HepG2 (cell line): ENCODE measurements around the gene DRC3. TPM values are rescaled to one million over a fixed set of nuclear protein-coding genes. Genes with fewer than 3 reads are reported as not detected.

Experiments used
- CBX2 ChIP-seq, 2 experiments: fragments of 200-600 bp in 1 of 2; sonication (generic); formaldehyde crosslinking in 1 of 2; IDR thresholded peaks; 2 replicates each; pipeline versions ENCODE4 v1.7.0 to v1.8.1; 2018 to 2022; ENCODE audit warnings: low read depth in 2 of 2, low read length in 1 of 2, mild to moderate bottlenecking in 1 of 2, missing genetic modification reagents in 1 of 2
- CC2D1A ChIP-seq: sonication (generic); formaldehyde crosslinking; IDR thresholded peaks from 2 replicates; pipeline ENCODE4 v1.8.1; 2023; ENCODE audit warnings: mild to moderate bottlenecking, missing genetic modification reagents
- CREB3 ChIP-seq: sonication (generic); formaldehyde crosslinking; IDR thresholded peaks from 2 replicates; pipeline ENCODE4 v1.5.0; 2020; ENCODE audit warnings: missing genetic modification reagents
- EHMT2 ChIP-seq: fragments of 200-600 bp; sonication (generic); IDR thresholded peaks from 2 replicates; pipeline ENCODE4 v1.7.0; 2017; ENCODE audit warnings: antibody characterized with exemption, low read depth, low read length, borderline replicate concordance
- KMT2B ChIP-seq: IDR thresholded peaks from 2 replicates; pipeline ENCODE4 v1.6.1; 2016; ENCODE audit warnings: missing genetic modification reagents, missing compliant biosample characterization
- MATR3 ChIP-seq: sonication (generic); formaldehyde crosslinking; IDR thresholded peaks from 2 replicates; pipeline ENCODE4 v1.4.0; 2020; ENCODE audit warnings: missing genetic modification reagents
- MIXL1 ChIP-seq: IDR thresholded peaks from 2 replicates; pipeline ENCODE4 v1.6.1; 2016
- NKX3-1 ChIP-seq: sonication (generic); formaldehyde crosslinking; IDR thresholded peaks from 2 replicates; pipeline ENCODE4 v1.5.0; 2020; ENCODE audit warnings: missing genetic modification reagents
- NR2F1 ChIP-seq, 2 experiments: fragments of 450-650 bp in 1 of 2; formaldehyde crosslinking in 1 of 2; IDR thresholded peaks; 2 replicates each; pipeline versions ENCODE4 v1.5.0 to v1.6.1; 2016 to 2020; ENCODE audit warnings: mild to moderate bottlenecking in 1 of 2, missing compliant biosample characterization in 1 of 2, missing genetic modification reagents in 1 of 2, moderate library complexity in 1 of 2
- SIX1 ChIP-seq: sonication (generic); formaldehyde crosslinking; IDR thresholded peaks from 2 replicates; pipeline ENCODE4 v1.4.0; 2020; ENCODE audit warnings: missing genetic modification reagents, borderline replicate concordance
- SIX4 ChIP-seq: sonication (generic); formaldehyde crosslinking; IDR thresholded peaks from 2 replicates; pipeline ENCODE4 v1.4.0; 2020; ENCODE audit warnings: missing genetic modification reagents
- TBP ChIP-seq: sonication (generic); formaldehyde crosslinking; IDR thresholded peaks from 2 replicates; pipeline ENCODE4 v1.5.0; 2020; ENCODE audit warnings: missing genetic modification reagents
- TRIM22 ChIP-seq: fragments of 450-650 bp; IDR thresholded peaks from 2 replicates; pipeline ENCODE4 v1.6.1; 2017
- U2AF2 ChIP-seq: fragments of 200-400 bp; formaldehyde crosslinking; IDR thresholded peaks from 2 replicates; pipeline ENCODE4 v1.6.1; 2017; ENCODE audit warnings: low read depth, mild to moderate bottlenecking, low read length
- XRCC5 ChIP-seq: fragments of 200-400 bp; formaldehyde crosslinking; optimal IDR thresholded peaks from 2 replicates; pipeline ENCODE3; 2017; ENCODE audit warnings: mild to moderate bottlenecking, low read length
- ZNF556 ChIP-seq: sonication (generic); formaldehyde crosslinking; IDR thresholded peaks from 2 replicates; pipeline ENCODE4 v1.4.0; 2020; ENCODE audit warnings: mild to moderate bottlenecking, missing genetic modification reagents, borderline replicate concordance
- ZNF784 ChIP-seq: sonication (generic); formaldehyde crosslinking; IDR thresholded peaks from 2 replicates; pipeline ENCODE4 v1.5.1; 2020; ENCODE audit warnings: missing genetic modification reagents, mild to moderate bottlenecking, borderline replicate concordance
- polyA plus RNA-seq, 8 experiments: library from polyadenylated mRNA; depleted of rRNA in 3 of 8; stranded (reverse) in 7 of 8; unstranded in 1 of 8; fragments of >200 nt; fragmentation: Illumina TruSeq in 4 of 8; extraction: Trizol in 4 of 8; gene quantifications; 2 replicates each; pipeline versions ENCODE4 v1.2.1 to v1.2.3, GENCODE V29; 2011 to 2016; ENCODE audit warnings: low read depth in 4 of 8, missing spikeins in 1 of 8, mixed read lengths in 1 of 8; ENCODE audit not compliant: insufficient read depth in 1 of 8
- total RNA-seq, 5 experiments: library from RNA; depleted of rRNA; stranded (reverse); fragments of >200 nt; fragmentation: Illumina TruSeq; extraction: Trizol; gene quantifications; 2 replicates each; pipeline ENCODE4 v1.2.3, GENCODE V29; 2016; ENCODE audit warnings: low read depth in 1 of 5
- TF ChIP-seq, protein P1 (sequence below): IDR thresholded peaks from 2 replicates; pipeline ENCODE4 v1.6.1; 2016; ENCODE audit warnings: low read depth, borderline replicate concordance
- TF ChIP-seq, protein P2 (sequence below): sonication (generic); formaldehyde crosslinking; IDR thresholded peaks from 2 replicates; pipeline ENCODE4 v1.8.0; 2022; ENCODE audit warnings: mild to moderate bottlenecking, missing genetic modification reagents
- TF ChIP-seq, protein P3 (sequence below): sonication (generic); formaldehyde crosslinking; IDR thresholded peaks from 2 replicates; pipeline ENCODE4 v1.8.0; 2022; ENCODE audit warnings: missing genetic modification reagents, mild to moderate bottlenecking, moderate library complexity, borderline replicate concordance
- TF ChIP-seq, protein P4 (sequence below): IDR thresholded peaks from 2 replicates; pipeline ENCODE4 v1.6.1; 2016; ENCODE audit warnings: missing compliant biosample characterization, missing genetic modification reagents, borderline replicate concordance

Gene DRC3
- total and polyA plus RNA-seq, 2 of the 13 experiments (the other 11 are each of a cell fraction or from before 2014, with no cell fraction given): 0.53 to 0.87 TPM

- TF ChIP-seq KMT2B (CRISPR knock-in tag) (no peak), CREB3 (CRISPR knock-in tag) (no peak), ZNF556 (CRISPR knock-in tag) (no peak), TRIM22 (no peak), TBP (CRISPR knock-in tag) (no peak), NR2F1 (CRISPR knock-in tag; IDR thresholded peaks at IDR 0.05) (no peak), XRCC5 (no peak), MATR3 (no peak), CC2D1A (CRISPR knock-in tag) (no peak), MIXL1 (CRISPR knock-in tag) (no peak), CBX2 (IDR thresholded peaks at IDR 0.05; ENCODE audit: low read depth, low read length) (no peak), CBX2 (CRISPR knock-in tag; IDR thresholded peaks at IDR 0.05; ENCODE audit: low read depth) (no peak), NKX3-1 (CRISPR knock-in tag) (no peak), SIX4 (CRISPR knock-in tag) (no peak), EHMT2 (no peak), U2AF2 (no peak), SIX1 (CRISPR knock-in tag) (no peak), ZNF784 (peak; percentile 50; the same call in 1 of the 2 replicates)
- TF ChIP-seq, protein P1, sequence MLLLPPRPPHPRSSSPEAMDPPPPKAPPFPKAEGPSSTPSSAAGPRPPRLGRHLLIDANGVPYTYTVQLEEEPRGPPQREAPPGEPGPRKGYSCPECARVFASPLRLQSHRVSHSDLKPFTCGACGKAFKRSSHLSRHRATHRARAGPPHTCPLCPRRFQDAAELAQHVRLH (CRISPR knock-in tag): no peak
- TF ChIP-seq, protein P2, sequence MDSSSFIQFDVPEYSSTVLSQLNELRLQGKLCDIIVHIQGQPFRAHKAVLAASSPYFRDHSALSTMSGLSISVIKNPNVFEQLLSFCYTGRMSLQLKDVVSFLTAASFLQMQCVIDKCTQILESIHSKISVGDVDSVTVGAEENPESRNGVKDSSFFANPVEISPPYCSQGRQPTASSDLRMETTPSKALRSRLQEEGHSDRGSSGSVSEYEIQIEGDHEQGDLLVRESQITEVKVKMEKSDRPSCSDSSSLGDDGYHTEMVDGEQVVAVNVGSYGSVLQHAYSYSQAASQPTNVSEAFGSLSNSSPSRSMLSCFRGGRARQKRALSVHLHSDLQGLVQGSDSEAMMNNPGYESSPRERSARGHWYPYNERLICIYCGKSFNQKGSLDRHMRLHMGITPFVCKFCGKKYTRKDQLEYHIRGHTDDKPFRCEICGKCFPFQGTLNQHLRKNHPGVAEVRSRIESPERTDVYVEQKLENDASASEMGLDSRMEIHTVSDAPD (CRISPR knock-in tag): no peak
- TF ChIP-seq, protein P3, sequence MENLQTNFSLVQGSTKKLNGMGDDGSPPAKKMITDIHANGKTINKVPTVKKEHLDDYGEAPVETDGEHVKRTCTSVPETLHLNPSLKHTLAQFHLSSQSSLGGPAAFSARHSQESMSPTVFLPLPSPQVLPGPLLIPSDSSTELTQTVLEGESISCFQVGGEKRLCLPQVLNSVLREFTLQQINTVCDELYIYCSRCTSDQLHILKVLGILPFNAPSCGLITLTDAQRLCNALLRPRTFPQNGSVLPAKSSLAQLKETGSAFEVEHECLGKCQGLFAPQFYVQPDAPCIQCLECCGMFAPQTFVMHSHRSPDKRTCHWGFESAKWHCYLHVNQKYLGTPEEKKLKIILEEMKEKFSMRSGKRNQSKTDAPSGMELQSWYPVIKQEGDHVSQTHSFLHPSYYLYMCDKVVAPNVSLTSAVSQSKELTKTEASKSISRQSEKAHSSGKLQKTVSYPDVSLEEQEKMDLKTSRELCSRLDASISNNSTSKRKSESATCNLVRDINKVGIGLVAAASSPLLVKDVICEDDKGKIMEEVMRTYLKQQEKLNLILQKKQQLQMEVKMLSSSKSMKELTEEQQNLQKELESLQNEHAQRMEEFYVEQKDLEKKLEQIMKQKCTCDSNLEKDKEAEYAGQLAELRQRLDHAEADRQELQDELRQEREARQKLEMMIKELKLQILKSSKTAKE (CRISPR knock-in tag): no peak
- TF ChIP-seq, protein P4, sequence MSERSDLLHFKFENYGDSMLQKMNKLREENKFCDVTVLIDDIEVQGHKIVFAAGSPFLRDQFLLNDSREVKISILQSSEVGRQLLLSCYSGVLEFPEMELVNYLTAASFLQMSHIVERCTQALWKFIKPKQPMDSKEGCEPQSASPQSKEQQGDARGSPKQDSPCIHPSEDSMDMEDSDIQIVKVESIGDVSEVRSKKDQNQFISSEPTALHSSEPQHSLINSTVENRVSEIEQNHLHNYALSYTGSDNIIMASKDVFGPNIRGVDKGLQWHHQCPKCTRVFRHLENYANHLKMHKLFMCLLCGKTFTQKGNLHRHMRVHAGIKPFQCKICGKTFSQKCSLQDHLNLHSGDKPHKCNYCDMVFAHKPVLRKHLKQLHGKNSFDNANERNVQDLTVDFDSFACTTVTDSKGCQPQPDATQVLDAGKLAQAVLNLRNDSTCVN: 0 out of 2 replicates have a peak, but pooled peaks have one; percentile 6
Measured at GRCh38 chr17:18039535-18040260, 67.0 kb downstream of the DRC3 start (continued).
